ENCODE data around the gene ST8SIA6.
A peak's percentile ranks its signal among the peaks of the same experiment; 100 is the strongest.

The ST8SIA6 gene

DNA sequence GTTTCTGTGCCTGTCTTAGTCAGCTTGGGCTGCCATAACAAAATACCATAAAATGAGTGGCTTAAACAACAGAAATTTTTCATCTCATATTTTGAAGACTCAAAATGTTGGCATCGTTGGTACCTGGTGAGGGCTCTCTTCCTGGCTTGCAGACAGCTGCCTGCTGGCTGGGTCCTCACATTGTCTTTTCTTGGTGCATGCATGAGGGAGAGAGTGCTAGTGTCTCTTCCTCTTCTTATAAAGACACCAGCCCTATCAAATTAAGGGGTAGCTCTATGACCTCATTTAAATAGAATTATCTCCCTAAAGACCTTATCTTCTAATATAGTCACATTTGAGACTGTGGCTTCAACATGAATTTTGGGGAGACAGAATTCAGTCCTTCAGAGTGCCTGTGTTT lies 39.9 kb downstream of the ST8SIA6 start:
- H3K27ac ChIP-seq = no peak overlapping the region
- TF ChIP-seq, protein P1, sequence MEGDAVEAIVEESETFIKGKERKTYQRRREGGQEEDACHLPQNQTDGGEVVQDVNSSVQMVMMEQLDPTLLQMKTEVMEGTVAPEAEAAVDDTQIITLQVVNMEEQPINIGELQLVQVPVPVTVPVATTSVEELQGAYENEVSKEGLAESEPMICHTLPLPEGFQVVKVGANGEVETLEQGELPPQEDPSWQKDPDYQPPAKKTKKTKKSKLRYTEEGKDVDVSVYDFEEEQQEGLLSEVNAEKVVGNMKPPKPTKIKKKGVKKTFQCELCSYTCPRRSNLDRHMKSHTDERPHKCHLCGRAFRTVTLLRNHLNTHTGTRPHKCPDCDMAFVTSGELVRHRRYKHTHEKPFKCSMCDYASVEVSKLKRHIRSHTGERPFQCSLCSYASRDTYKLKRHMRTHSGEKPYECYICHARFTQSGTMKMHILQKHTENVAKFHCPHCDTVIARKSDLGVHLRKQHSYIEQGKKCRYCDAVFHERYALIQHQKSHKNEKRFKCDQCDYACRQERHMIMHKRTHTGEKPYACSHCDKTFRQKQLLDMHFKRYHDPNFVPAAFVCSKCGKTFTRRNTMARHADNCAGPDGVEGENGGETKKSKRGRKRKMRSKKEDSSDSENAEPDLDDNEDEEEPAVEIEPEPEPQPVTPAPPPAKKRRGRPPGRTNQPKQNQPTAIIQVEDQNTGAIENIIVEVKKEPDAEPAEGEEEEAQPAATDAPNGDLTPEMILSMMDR (conservative IDR thresholded peaks at IDR 0.05) = no peak

DNA sequence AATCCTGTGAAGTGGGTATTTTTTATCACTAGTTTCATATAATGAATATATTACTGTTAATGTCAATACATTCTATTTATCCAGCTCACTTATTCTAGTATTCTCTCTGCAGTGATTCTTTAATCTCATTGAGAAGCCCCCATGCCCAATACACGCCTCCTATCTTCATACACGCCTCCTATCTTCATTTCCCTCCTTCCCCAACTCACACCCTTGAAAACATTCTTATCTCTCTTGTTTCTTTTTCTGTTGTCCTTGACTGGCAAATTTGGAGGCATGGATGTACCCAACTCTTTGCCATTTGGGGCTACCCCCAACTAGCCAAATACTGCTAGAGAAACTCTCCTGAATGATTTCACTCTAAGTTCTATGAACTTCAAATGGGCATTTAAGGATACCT lies 40.5 kb downstream of the ST8SIA6 start:
- no peak overlapping the region for H3K27ac ChIP-seq
- TF ChIP-seq, protein P1 (conservative IDR thresholded peaks at IDR 0.05) = no peak

GRCh38 chr10:17412323-17412722 lies 42.1 kb downstream of the ST8SIA6 start:
- H3K27ac ChIP-seq = no peak overlapping the region
- TF ChIP-seq, protein P1 (conservative IDR thresholded peaks at IDR 0.05) = peak; percentile 29

GRCh38 chr10:17410907-17411306 lies 43.5 kb downstream of the ST8SIA6 start:
- H3K27ac ChIP-seq = no peak overlapping the region
- TF ChIP-seq, protein P1 (conservative IDR thresholded peaks at IDR 0.05) = no peak

DNA sequence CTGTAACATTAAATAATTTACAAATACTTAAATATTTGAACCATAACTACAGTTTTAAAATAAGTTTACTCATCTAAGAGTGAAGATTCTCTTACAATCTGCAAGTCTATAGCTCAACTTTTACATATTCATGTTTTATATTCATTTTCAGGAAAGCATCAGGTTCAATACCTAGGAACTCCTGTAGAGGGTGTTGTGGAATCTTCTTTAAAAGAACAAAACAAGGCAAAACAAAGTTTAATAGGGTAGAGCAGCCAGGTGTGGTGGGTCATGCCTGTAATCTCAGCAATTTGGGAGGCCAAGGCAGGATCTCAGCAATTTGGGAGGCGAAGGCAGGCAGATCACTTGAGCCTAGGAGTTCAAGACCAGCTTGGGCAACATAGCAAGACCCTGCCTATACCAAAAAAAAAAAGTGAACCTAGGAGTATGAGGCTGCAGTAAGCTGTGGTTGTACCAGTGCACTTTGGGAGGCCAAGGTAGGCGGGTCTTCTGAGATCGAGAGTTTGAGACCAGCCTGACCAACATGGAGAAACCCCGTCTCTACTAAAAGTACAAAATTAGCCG lies 45.1 kb downstream of the ST8SIA6 start:
- TF ChIP-seq, protein P1 (conservative IDR thresholded peaks at IDR 0.05) = peak; percentile 59
- H3K27ac ChIP-seq = no peak overlapping the region

GRCh38 chr10:17407047-17407446 lies 47.3 kb downstream of the ST8SIA6 start:
- H3K27ac ChIP-seq = no peak overlapping the region
- TF ChIP-seq, protein P1 (conservative IDR thresholded peaks at IDR 0.05) = no peak

DNA sequence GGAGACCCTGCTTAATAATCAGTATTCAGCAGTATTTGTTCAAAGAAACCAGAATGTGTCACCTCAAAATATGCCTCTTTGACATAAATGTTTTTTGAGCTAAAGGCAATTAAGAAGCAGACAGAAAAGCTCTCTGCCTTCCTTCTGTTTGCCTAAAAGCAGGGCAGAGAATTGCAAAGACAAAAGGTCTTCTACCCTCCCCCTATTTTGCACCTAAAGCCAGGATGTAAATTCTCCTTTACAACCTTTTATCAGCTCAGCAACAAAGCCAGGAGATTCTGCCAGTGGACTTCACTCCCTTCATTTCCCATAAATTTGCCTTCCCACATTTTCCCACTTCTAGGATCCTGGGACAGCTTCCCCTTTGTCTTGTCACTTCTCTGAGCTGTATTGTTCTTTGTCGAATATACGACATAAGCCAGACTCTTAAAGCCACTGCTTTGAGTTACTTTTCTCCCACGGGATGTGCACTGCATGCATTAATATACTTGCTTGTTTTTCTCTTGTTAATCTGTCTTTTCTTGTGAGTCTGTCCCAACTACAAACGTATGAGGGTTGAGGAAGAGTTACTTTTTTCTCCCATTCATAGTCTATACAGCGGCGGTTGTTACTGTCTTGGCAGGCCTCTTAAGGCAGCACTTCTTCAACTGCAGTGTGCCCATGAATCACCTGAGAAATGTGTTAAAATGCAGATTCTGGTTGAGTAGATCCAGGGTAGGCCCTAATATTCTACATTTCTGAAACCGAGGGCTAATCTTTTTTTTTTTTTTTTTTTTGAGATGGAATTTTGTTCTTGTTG lies 48.2 kb downstream of the ST8SIA6 start:
- TF ChIP-seq, protein P1 (conservative IDR thresholded peaks at IDR 0.05) = no peak
- peak overlapping the region; percentile 4; the same call in 1 of the 2 replicates for H3K27ac ChIP-seq
